Panc1 (cell line): ENCODE measurements around the gene ADRM1.

Experiments used
- CTCF ChIP-seq: fragments of 450-650 bp; IDR thresholded peaks from 2 replicates; pipeline ENCODE4 v1.5.1; 2017; ENCODE audit warnings: mild to moderate bottlenecking
- POLR2AphosphoS5 ChIP-seq: IDR thresholded peaks from 2 replicates; pipeline ENCODE4 v1.6.1; 2012; ENCODE audit warnings: mild to moderate bottlenecking, low read depth, low read length, moderate library complexity

- no peak for TF ChIP-seq CTCF
- TF ChIP-seq POLR2AphosphoS5: no peak
Observed at GRCh38 chr20:62265365-62265764, 37.4 kb upstream of the ADRM1 start.
